RPMI8226 (cell line): ENCODE measurements around the gene OR4C45.
A peak's percentile ranks its signal among the peaks of the same experiment; 100 is the strongest.
"Not testable (repeated sequence)": the region's sequence is repeated elsewhere in the genome, so short reads cannot be mapped to it uniquely, and the experiment has no call there.

Experiments
- DNase-seq: peaks from one replicate; pipeline ENCODE4 v3.0.0-alpha.2; 2015

OR4C45 gene

GRCh38 chr11:50032574-50032973 is at the start of gene OR4C45:
Gene OR4C45, plus strand, starts transcription at chr11:50032874.
- no peak for DNase-seq

GRCh38 chr11:49995565-49995964 is 37.1 kb upstream of the OR4C45 start:
- DNase-seq = peak; percentile 76

DNA sequence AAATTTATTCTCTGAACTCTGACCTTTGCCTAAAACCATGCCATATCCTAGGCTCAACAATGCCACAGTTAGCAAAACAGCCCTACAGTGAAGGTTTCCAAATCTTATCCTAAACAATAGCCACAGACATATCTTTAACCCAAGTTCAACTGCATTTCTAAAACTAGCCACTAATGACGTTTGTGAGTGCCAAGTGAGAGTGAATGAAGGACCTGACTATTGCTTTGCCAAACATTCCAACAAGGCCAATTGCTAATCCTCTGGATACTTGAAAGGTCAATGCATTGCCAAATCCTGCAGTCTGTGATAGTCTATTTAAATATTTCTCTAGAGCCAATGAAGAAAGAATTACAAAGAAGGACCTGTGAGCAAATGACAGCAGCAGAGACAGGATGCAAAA is 2.5 kb upstream of the OR4C45 start:
- no peak for DNase-seq

- not testable (repeated sequence) for DNase-seq
Observed at GRCh38 chr11:50036239-50036638, 3.6 kb downstream of the OR4C45 start.

- DNase-seq = no peak
Observed at GRCh38 chr11:50037251-50037650, 4.6 kb downstream of the OR4C45 start.

GRCh38 chr11:50044647-50045046 is 12.0 kb downstream of the OR4C45 start:
- no peak for DNase-seq

GRCh38 chr11:50063056-50063455 is 30.4 kb downstream of the OR4C45 start:
- not testable (repeated sequence) for DNase-seq

DNA sequence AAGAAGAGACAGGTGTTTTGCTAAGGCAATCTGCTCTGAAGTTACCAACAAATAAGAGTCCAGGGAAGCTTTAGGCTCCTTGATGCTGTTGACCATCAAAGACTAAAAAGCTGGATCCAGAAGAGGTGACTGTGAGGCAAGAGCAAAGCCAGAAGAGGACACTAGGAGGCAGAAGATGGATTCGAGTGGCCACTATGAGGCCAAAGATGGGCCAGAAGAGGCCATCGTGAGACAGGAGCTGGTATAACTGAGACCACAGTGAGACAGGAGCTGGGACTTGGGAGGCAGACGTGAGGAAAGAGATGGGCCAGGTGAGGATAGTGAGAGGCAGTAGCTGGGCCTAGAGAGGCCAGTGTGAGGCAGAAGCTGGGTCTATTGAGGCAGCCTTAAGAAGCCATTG is 37.7 kb downstream of the OR4C45 start:
- DNase-seq = no peak

GRCh38 chr11:50071584-50072225 is 39.0 kb downstream of the OR4C45 start:
- DNase-seq = no peak

- no peak for DNase-seq
Observed at GRCh38 chr11:50072226-50073112, 39.8 kb downstream of the OR4C45 start.

DNA sequence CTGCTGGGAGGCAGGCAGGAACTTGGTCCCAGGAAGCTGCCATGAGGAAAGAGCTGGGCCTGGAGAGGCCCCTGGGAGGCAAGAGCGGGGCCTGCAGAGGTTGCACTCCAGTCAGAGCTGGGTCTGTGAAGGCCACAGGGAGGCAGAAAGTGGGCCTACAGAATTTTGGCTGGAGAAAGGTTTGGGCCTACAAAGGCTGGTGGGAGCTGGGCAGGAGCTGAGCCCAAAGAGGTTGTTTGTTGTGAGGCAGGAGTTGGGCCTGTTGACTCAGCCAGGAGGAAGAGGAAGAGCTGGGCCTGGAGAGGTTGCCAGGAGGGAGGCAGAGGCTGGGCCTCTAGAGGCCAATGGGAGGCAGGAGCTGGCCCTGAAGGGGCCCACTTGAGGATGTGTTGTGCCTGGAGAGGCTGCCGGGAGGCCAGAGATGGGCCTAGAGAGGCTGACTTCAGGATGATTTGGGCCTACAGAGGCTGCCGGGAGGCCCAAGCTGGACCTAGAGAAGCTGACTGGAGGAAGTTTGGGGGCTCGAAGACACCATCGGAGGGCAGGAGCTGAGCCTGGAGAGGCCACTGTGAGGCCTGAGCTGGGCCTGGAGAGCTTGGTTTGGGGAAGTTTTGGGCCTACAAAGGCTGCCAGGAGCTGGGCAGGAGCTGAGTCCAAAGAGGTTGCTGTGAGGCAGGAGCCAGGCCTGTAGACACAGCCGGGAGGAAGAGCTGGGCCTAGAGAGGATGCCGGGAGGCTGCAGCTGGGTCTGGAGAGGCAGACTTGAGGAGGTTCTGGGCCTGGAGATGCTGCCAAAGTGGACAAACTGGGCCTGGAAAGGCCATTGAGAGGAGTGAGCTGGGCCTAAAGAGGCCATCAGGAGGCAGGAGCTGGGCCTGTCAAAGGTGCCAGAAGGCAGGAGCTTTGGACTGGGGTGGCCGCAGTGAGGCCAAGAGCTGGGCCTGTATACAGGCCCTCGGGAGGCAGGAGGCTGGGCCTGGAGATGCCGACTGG is 40.7 kb downstream of the OR4C45 start:
- no peak for DNase-seq

- no peak for DNase-seq
Observed at GRCh38 chr11:50074161-50074560, 41.5 kb downstream of the OR4C45 start.

DNA sequence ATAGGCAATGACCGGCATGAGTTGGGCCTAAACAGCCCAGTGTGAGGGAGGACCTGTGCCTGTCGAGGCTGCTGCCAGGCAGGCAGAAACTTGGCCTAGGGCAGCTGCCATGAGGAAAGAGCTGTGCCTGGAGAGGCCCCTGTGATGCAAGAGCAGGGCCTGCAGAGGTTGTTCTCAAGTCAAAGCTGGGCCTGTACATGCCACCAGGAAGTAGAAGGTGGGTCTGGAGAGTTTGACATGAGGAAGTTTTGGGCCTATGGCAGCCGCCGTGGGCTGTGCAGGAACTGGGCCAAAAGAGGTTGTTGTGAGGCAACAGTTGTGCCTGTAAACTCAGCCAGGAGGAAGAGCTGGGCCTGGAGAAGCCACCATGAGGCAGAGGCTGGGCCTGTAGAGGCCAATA is 43.2 kb downstream of the OR4C45 start:
- no peak for DNase-seq

DNA sequence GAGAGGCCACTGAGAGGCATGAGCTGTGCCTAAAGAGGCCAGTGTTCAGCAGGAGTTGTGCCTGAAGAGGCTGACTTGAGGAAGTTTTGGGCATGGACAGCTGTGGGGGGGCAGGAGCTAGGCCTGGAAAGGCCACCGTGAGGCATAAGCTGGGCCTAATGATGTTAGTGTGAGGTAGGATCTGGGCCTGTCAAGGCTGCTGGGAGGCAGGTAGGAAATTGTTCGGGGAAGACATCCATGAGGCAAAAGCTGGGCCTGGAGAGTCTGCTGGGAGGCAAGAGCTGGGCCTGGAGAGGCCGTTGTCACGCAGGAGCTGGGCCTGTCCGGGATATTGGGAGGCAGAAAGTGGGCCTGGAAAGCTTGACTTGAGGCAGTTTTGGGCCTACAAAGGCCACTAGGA is 44.9 kb downstream of the OR4C45 start:
- no peak for DNase-seq

GRCh38 chr11:50078001-50078400 is 45.3 kb downstream of the OR4C45 start:
- no peak for DNase-seq

DNA sequence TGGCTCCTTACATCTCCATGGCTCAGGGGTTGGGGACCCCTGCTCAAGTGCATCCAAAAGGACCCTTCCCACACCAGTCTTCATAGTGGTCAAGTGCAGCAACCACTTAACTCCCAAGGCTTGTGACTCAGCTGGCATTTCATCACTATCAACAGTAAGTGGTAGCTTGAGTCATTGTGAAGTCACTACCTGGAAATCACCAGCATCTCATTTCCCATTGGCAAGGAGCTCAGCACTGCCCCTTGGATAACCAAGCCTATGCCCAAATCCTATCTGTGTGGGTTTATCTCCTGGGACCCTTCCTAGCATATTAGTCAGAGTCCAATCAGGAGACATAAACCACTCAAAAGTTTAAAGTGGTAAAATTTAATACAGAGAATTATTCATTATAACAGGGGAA is 46.3 kb downstream of the OR4C45 start:
- not testable (repeated sequence) for DNase-seq

- no peak for DNase-seq
Observed at GRCh38 chr11:50080256-50080655, 47.6 kb downstream of the OR4C45 start.
